Trophoblast cell (in vitro differentiated cells and primary cell): ENCODE data around the gene PRKAR1A.
"Not testable (repeated sequence)": the region's sequence is repeated elsewhere in the genome, so short reads cannot be mapped to it uniquely, and the experiment has no call there.

Experiments used
- DNase-seq, 2 donors: peaks; one replicate each; pipeline ENCODE4 v3.0.0-alpha.2; 2016
- H2AFZ ChIP-seq: 2 replicates; pipeline ENCODE4 v1.6.1; 2013; ENCODE audit warnings: low read length, moderate library complexity, mild to moderate bottlenecking; ENCODE audit not compliant: insufficient read depth, poor library complexity
- H2AK5ac ChIP-seq: 2 replicates; pipeline ENCODE4 v1.6.1; 2013; ENCODE audit warnings: mild to moderate bottlenecking, low read length
- H2BK120ac ChIP-seq: 2 replicates; pipeline ENCODE4 v1.6.1; 2013; ENCODE audit warnings: low read length, mild to moderate bottlenecking, moderate library complexity; ENCODE audit not compliant: insufficient read depth, poor library complexity
- H2BK12ac ChIP-seq: 2 replicates; pipeline ENCODE4 v1.6.1; 2013; ENCODE audit warnings: mild to moderate bottlenecking, low read length, moderate library complexity
- H2BK5ac ChIP-seq: 2 replicates; pipeline ENCODE4 v1.6.1; 2013; ENCODE audit warnings: low read length, low read depth, moderate library complexity, mild to moderate bottlenecking; ENCODE audit not compliant: poor library complexity
- H3K14ac ChIP-seq: 2 replicates; pipeline ENCODE4 v1.6.1; 2013; ENCODE audit warnings: mild to moderate bottlenecking, low read length
- H3K18ac ChIP-seq: 2 replicates; pipeline ENCODE4 v1.6.1; 2013; ENCODE audit warnings: mild to moderate bottlenecking, low read length
- H3K23ac ChIP-seq: 2 replicates; pipeline ENCODE4 v1.6.1; 2013; ENCODE audit warnings: low read length
- H3K27ac ChIP-seq: 2 replicates; pipeline ENCODE4 v1.5.1; 2013; ENCODE audit warnings: low read depth, mild to moderate bottlenecking, inconsistent platforms, low read length, moderate library complexity
- H3K27me3 ChIP-seq: 2 replicates; pipeline ENCODE4 v1.6.1; 2013; ENCODE audit warnings: inconsistent platforms, mild to moderate bottlenecking, low read length, moderate library complexity; ENCODE audit not compliant: insufficient read depth
- H3K36me3 ChIP-seq, 2 experiments: 1 replicate in 1 of 2; 2 replicates in 1 of 2; pipeline ENCODE4 v1.6.1; 2013; ENCODE audit warnings: low read length in 2 of 2, mild to moderate bottlenecking in 2 of 2, moderate library complexity in 1 of 2; ENCODE audit not compliant: insufficient read depth in 2 of 2, control insufficient read depth in 1 of 2
- H3K4ac ChIP-seq: 2 replicates; pipeline ENCODE4 v1.6.1; 2013; ENCODE audit warnings: low read depth, mild to moderate bottlenecking, low read length, moderate library complexity
- H3K4me1 ChIP-seq, 2 experiments: 1 replicate in 1 of 2; 2 replicates in 1 of 2; pipeline ENCODE4 v1.6.1; 2013; ENCODE audit warnings: low read length in 2 of 2, mild to moderate bottlenecking in 2 of 2, moderate library complexity in 1 of 2; ENCODE audit not compliant: insufficient read depth in 2 of 2, control insufficient read depth in 1 of 2
- H3K4me2 ChIP-seq: 2 replicates; pipeline ENCODE4 v1.6.1; 2013; ENCODE audit warnings: inconsistent platforms, mild to moderate bottlenecking, low read length, moderate library complexity
- H3K4me3 ChIP-seq: 2 replicates; pipeline ENCODE4 v1.5.1; 2013; ENCODE audit warnings: mild to moderate bottlenecking, low read depth, low read length, inconsistent platforms
- H3K79me1 ChIP-seq: one replicate; pipeline ENCODE4 v1.6.1; 2013; ENCODE audit warnings: low read length
- H3K79me2 ChIP-seq: 2 replicates; pipeline ENCODE4 v1.6.1; 2013; ENCODE audit warnings: low read length, mild to moderate bottlenecking; ENCODE audit not compliant: control insufficient read depth, insufficient read depth, poor library complexity
- H3K9ac ChIP-seq: 2 replicates; pipeline ENCODE4 v1.6.1; 2013; ENCODE audit warnings: mild to moderate bottlenecking, low read length
- H3K9me3 ChIP-seq: 2 replicates; pipeline ENCODE4 v1.6.1; 2013; ENCODE audit warnings: low read depth, mild to moderate bottlenecking, control low read depth, inconsistent platforms, low read length; ENCODE audit not compliant: insufficient read depth
- H4K12ac ChIP-seq: 2 replicates; pipeline ENCODE4 v1.6.1; 2013; ENCODE audit warnings: low read depth, mild to moderate bottlenecking, low read length, moderate library complexity
- H4K8ac ChIP-seq: 2 replicates; pipeline ENCODE4 v1.6.1; 2013; ENCODE audit warnings: low read depth, mild to moderate bottlenecking, low read length, moderate library complexity
- H4K91ac ChIP-seq: one replicate; pipeline ENCODE4 v1.6.1; 2013; ENCODE audit warnings: low read depth, mild to moderate bottlenecking, low read length, moderate library complexity
- WGBS: extraction: QIAGEN DNeasy Blood & Tissue Kit; methylation state at CpG from one replicate; pipeline ENCODE4 v1.1.7; 2013; ENCODE audit warnings: missing lambda C conversion rate; ENCODE audit not compliant: insufficient read length, insufficient coverage; ENCODE audit errors: extremely low coverage; 5-methylcytosine and 5-hydroxymethylcytosine counted together

Gene PRKAR1A

GRCh38 chr17:68516732-68517131 is 4.5 kb downstream of the PRKAR1A start:
- Histone ChIP-seq H3K4me2 (no peak overlapping the region), H3K27ac (no peak overlapping the region), H3K4me1 (peaks cover 2 to 3% of the 10 kb centered on the region in 2 experiments), H3K79me1 (peaks cover 13% of the 10 kb centered on the region), H2BK120ac (no peak overlapping the region), H3K14ac (no peak overlapping the region), H4K8ac (no peak overlapping the region), H3K36me3 (peaks cover 17 to 30% of the 10 kb centered on the region in 2 experiments), H4K12ac (no peak overlapping the region), H3K9ac (no peak overlapping the region), H4K91ac (no peak overlapping the region), H3K23ac (no peak overlapping the region), H3K4ac (no peak overlapping the region), H3K27me3 (no peaks in the 10 kb centered on the region), H3K9me3 (peaks cover 4% of the 10 kb centered on the region), H3K4me3 (no peak overlapping the region), H3K18ac (no peak overlapping the region), H2BK5ac (no peak overlapping the region), H3K79me2 (peaks cover 19% of the 10 kb centered on the region), H2AK5ac (no peak overlapping the region), H2BK12ac (no peak overlapping the region), H2AFZ (no peak overlapping the region)
- no CpG with 5 or more reads among the region's 1 CpG for WGBS
- DNase-seq, result no peak

- H3K9ac ChIP-seq, H4K91ac ChIP-seq, H3K79me1 ChIP-seq, H3K4me1 ChIP-seq, H3K27me3 ChIP-seq, H3K23ac ChIP-seq, H2AK5ac ChIP-seq, H2AFZ ChIP-seq, H3K18ac ChIP-seq, H3K4me2 ChIP-seq, H3K4ac ChIP-seq, DNase-seq, H3K4me3 ChIP-seq, H3K9me3 ChIP-seq, H3K27ac ChIP-seq, H3K14ac ChIP-seq, H2BK5ac ChIP-seq, H2BK120ac ChIP-seq, H2BK12ac ChIP-seq, H4K8ac ChIP-seq, H4K12ac ChIP-seq: not testable (repeated sequence)
- no CpG with 5 or more reads among the region's 3 CpGs for WGBS
- H3K79me2 ChIP-seq, result peaks cover 13% of the 10 kb centered on the region
- peaks cover 17 to 31% of the 10 kb centered on the region in 2 experiments for H3K36me3 ChIP-seq
Measured at GRCh38 chr17:68517605-68518004, 5.4 kb downstream of the PRKAR1A start.

- Histone ChIP-seq H2AK5ac (no peak overlapping the region), H2AFZ (no peak overlapping the region), H3K4me3 (no peak overlapping the region), H3K36me3 (peaks cover 17 to 33% of the 10 kb centered on the region in 2 experiments), H3K14ac (no peak overlapping the region), H3K79me1 (no peaks in the 10 kb centered on the region), H4K91ac (no peak overlapping the region), H3K4me2 (no peak overlapping the region), H3K27me3 (no peaks in the 10 kb centered on the region), H3K79me2 (peaks cover 6% of the 10 kb centered on the region), H3K27ac (no peak overlapping the region), H3K18ac (no peak overlapping the region), H4K8ac (no peak overlapping the region), H2BK5ac (no peak overlapping the region), H3K23ac (no peak overlapping the region), H3K9me3 (peaks cover 4% of the 10 kb centered on the region), H3K9ac (no peak overlapping the region), H3K4ac (no peak overlapping the region), H2BK120ac (no peak overlapping the region), H3K4me1 (peaks cover 2 to 3% of the 10 kb centered on the region in 2 experiments), H4K12ac (no peak overlapping the region), H2BK12ac (no peak overlapping the region)
- no CpG with 5 or more reads among the region's 9 CpGs for WGBS
- DNase-seq, result peak; percentile 40 to 77
Measured at GRCh38 chr17:68518063-68518815, 6.0 kb downstream of the PRKAR1A start.

- not testable (repeated sequence) for H3K4ac ChIP-seq, H2AFZ ChIP-seq, H4K12ac ChIP-seq, H3K9me3 ChIP-seq, H2BK12ac ChIP-seq, H2BK120ac ChIP-seq, H2AK5ac ChIP-seq, H3K18ac ChIP-seq, H2BK5ac ChIP-seq, H3K9ac ChIP-seq, H3K23ac ChIP-seq, H3K27me3 ChIP-seq, H4K8ac ChIP-seq, H3K14ac ChIP-seq, H3K4me2 ChIP-seq, H3K27ac ChIP-seq, H4K91ac ChIP-seq, H3K4me3 ChIP-seq, H3K79me1 ChIP-seq, DNase-seq, H3K4me1 ChIP-seq, H3K79me2 ChIP-seq
- H3K36me3 ChIP-seq, result peaks cover 17 to 35% of the 10 kb centered on the region in 2 experiments
- no CpG with 5 or more reads among the region's 3 CpGs for WGBS
Measured at GRCh38 chr17:68519051-68519450, 6.8 kb downstream of the PRKAR1A start.
